ENCODE data around the gene PTH1R.
A peak's percentile ranks its signal among the peaks of the same experiment; 100 is the strongest.

Gene PTH1R

GRCh38 chr3:46877406-46878125 lies at the start of gene PTH1R:
PTH1R (plus strand) TSS chr3:46877721; CDS start chr3:46883560, 5,839 bp downstream.
- DNase-seq = no peak

- DNase-seq = no peak
These were observed 47.8 kb upstream of the PTH1R start for GRCh38 chr3:46829699-46830208.

GRCh38 chr3:46830801-46831200 lies 46.7 kb upstream of the PTH1R start:
- no peak for DNase-seq

- no peak for DNase-seq
These were observed 46.2 kb upstream of the PTH1R start for GRCh38 chr3:46831316-46831715.

- DNase-seq = no peak
These were observed 45.7 kb upstream of the PTH1R start for GRCh38 chr3:46831841-46832240.

- DNase-seq = no peak
These were observed 43.9 kb upstream of the PTH1R start for GRCh38 chr3:46833346-46834300.

GRCh38 chr3:46835054-46835453 lies 42.5 kb upstream of the PTH1R start:
- DNase-seq = no peak

- DNase-seq = no peak
These were observed 42.0 kb upstream of the PTH1R start for GRCh38 chr3:46835491-46835890.

- DNase-seq = no peak
These were observed 39.2 kb upstream of the PTH1R start for GRCh38 chr3:46838301-46838700.

GRCh38 chr3:46840491-46840890 lies 37.0 kb upstream of the PTH1R start:
- DNase-seq = no peak

- DNase-seq = no peak
These were observed 34.0 kb upstream of the PTH1R start for GRCh38 chr3:46843508-46843907.

- DNase-seq = no peak
These were observed 33.1 kb upstream of the PTH1R start for GRCh38 chr3:46844397-46844796.

- no peak for DNase-seq
These were observed 32.6 kb upstream of the PTH1R start for GRCh38 chr3:46844881-46845312.

- DNase-seq = peak in 16 of 51 donors; percentile 29 to 81 (median 60)
These were observed 32.1 kb upstream of the PTH1R start for GRCh38 chr3:46845397-46845859.

- peak in 46 of 51 donors; percentile 27 to 91 (median 68) for DNase-seq
These were observed 31.5 kb upstream of the PTH1R start for GRCh38 chr3:46845860-46846623.

- DNase-seq = no peak
These were observed 30.6 kb upstream of the PTH1R start for GRCh38 chr3:46846624-46847542.

GRCh38 chr3:46847744-46848143 lies 29.8 kb upstream of the PTH1R start:
- DNase-seq = no peak

- no peak for DNase-seq
These were observed 29.1 kb upstream of the PTH1R start for GRCh38 chr3:46848271-46849044.

- no peak for DNase-seq
These were observed 28.4 kb upstream of the PTH1R start for GRCh38 chr3:46849045-46849631.

Data from hypothalamus (tissue), 51 donors.